Measurements from ENCODE around the gene NXT1.

GRCh38 chr20:23344336-23344735 lies 6.3 kb upstream of the NXT1 start:
- TF ChIP-seq CTCF (IDR thresholded peaks at IDR 0.05), result no peak
- TF ChIP-seq POLR2A (IDR thresholded peaks at IDR 0.05), result no peak
